Measurements from ENCODE around the gene ELOVL3. TPM values are rescaled to one million over a fixed set of nuclear protein-coding genes. Genes with fewer than 3 reads are reported as not detected.

The ELOVL3 gene
- total and polyA plus RNA-seq, 9 of the 15 experiments (the other 6 are each of a cell fraction or from before 2014, with no cell fraction given): 0.32 to 3.3 (median 0.87) TPM

GRCh38 chr10:102268375-102268888 is 42.3 kb downstream of the ELOVL3 start:
- Histone ChIP-seq H3K79me2 (ENCODE audit: control insufficient read depth, insufficient read depth, low read length) (peaks cover 26% of the 10 kb centered on the region), H3K9me3 (replicated peaks; ENCODE audit: control insufficient read depth, insufficient read depth, low read depth, low read length) (no peaks in the 10 kb centered on the region), H3K27me3 (ENCODE audit: control insufficient read depth in 2 of 2, insufficient read depth in 2 of 2, low read length in 2 of 2) (no peaks in the 10 kb centered on the region), H2AFZ (ENCODE audit: low read depth, low read length) (no peak overlapping the region), H3K4me1 (replicated peaks in 1 of 2; ENCODE audit: control insufficient read depth in 2 of 2, insufficient read depth in 2 of 2, low read length in 2 of 2) (no peaks in the 10 kb centered on the region), H3K4me2 (ENCODE audit: insufficient read depth, low read length) (no peak overlapping the region), H3K4me3 (no peak overlapping the region), H3K9ac (ENCODE audit: insufficient read depth in 1 of 2, low read depth in 2 of 2, low read length in 2 of 2) (no peak overlapping the region), H4K20me1 (replicated peaks; ENCODE audit: control insufficient read depth, insufficient read depth, low read length) (no peaks in the 10 kb centered on the region), H3K9me1 (ENCODE audit: control insufficient read depth, insufficient read depth, low read length) (no peaks in the 10 kb centered on the region), H3K36me3 (ENCODE audit: control insufficient read depth, insufficient read depth, low read length) (peaks cover 25% of the 10 kb centered on the region), H3K27ac (ENCODE audit: extremely low read depth, low read depth, low read length) (no peak overlapping the region)
- DNase-seq (ENCODE audit: extremely low read depth in 1 of 4, low spot score in 3 of 4) (no peak), FAIRE-seq (no peak), ATAC-seq (no peak)
- BruUV-seq (replicated peaks): no TSS peak
- POLR2A ChIA-PET: interaction anchor here (0.7 to 1.4 kb wide), 4 partner anchors 13 to 27 kb away, joined by 3 to 5 read pairs (median 4); partner anchors contain the start of genes GBF1 and PITX3
- CTCF ChIA-PET (ENCODE audit: low intra/inter-chr PET ratio): no interaction called here
- in situ Hi-C loops (cut with MboI) (no loop called here), intact Hi-C loops (cut with micrococcal nuclease) (no loop called here)
- TF ChIP-seq ZNF23 (CRISPR knock-in tag; IDR thresholded peaks at IDR 0.05): no peak

- no peak for TF ChIP-seq ZBTB7A (IDR thresholded peaks at IDR 0.05; ENCODE audit: borderline replicate concordance, control insufficient read depth, low read depth, low read length)
- TF ChIP-seq SUPT5H (IDR thresholded peaks at IDR 0.05): no peak
- TF ChIP-seq C11orf30 (IDR thresholded peaks at IDR 0.05; ENCODE audit: low read depth): no peak
- TF ChIP-seq SAFB (IDR thresholded peaks at IDR 0.05; ENCODE audit: borderline replicate concordance, low read depth, low read length): no peak
- TF ChIP-seq BCL6 (CRISPR knock-in tag; IDR thresholded peaks at IDR 0.05): no peak
- TF ChIP-seq FOXJ3 (CRISPR knock-in tag; IDR thresholded peaks at IDR 0.05): no peak
- TF ChIP-seq U2AF1 (optimal IDR thresholded peaks at IDR 0.05; ENCODE audit: low read depth, low read length): no peak
- no peak for TF ChIP-seq YY1 (IDR thresholded peaks at IDR 0.05; ENCODE audit: borderline replicate concordance in 1 of 3, control insufficient read depth in 1 of 3, extremely low read depth in 1 of 3, insufficient read depth in 3 of 3, insufficient read length in 1 of 3, insufficient replicate concordance in 2 of 3, low read depth in 1 of 3, low read length in 2 of 3)
- TF ChIP-seq ZNF518B (CRISPR knock-in tag; IDR thresholded peaks at IDR 0.05): no peak
- TF ChIP-seq ZNF586 (CRISPR knock-in tag; conservative IDR thresholded peaks at IDR 0.05): no peak
- no peak for TF ChIP-seq ZNF583 (CRISPR knock-in tag; IDR thresholded peaks at IDR 0.05)
- no peak for TF ChIP-seq KAT8 (IDR thresholded peaks at IDR 0.05; ENCODE audit: low read depth)
Measured at GRCh38 chr10:102269017-102269416, 42.9 kb downstream of the ELOVL3 start.

More at GRCh38 chr10:102269017-102269416, 42.9 kb downstream of the ELOVL3 start:
- ATAC-seq: no peak
- no TSS peak for BruUV-seq (replicated peaks)
- no peak overlapping the region for H3K27ac ChIP-seq (ENCODE audit: extremely low read depth, low read depth, low read length)
- no peak overlapping the region for H2AFZ ChIP-seq (ENCODE audit: low read depth, low read length)
- H3K9me1 ChIP-seq (ENCODE audit: control insufficient read depth, insufficient read depth, low read length): no peaks in the 10 kb centered on the region
- ChIA-PET POLR2A (interaction anchor here (1.0 kb wide), 1 partner anchor 14 kb away, joined by 3 read pairs; no protein-coding TSS in a partner anchor), CTCF (ENCODE audit: low intra/inter-chr PET ratio) (no interaction called here)
- H3K79me2 ChIP-seq (ENCODE audit: control insufficient read depth, insufficient read depth, low read length): peaks cover 29% of the 10 kb centered on the region
- no peak overlapping the region for H3K9ac ChIP-seq (ENCODE audit: insufficient read depth in 1 of 2, low read depth in 2 of 2, low read length in 2 of 2)
- in situ Hi-C loops (cut with MboI): no loop called here
- H3K27me3 ChIP-seq (ENCODE audit: control insufficient read depth in 2 of 2, insufficient read depth in 2 of 2, low read length in 2 of 2): no peaks in the 10 kb centered on the region
- no peak for FAIRE-seq
- no peaks in the 10 kb centered on the region for H4K20me1 ChIP-seq (replicated peaks; ENCODE audit: control insufficient read depth, insufficient read depth, low read length)
- 40% methylated on average over 3 of the region's 3 CpGs for WGBS (ENCODE audit: insufficient coverage, low coverage, missing lambda C conversion rate)
- intact Hi-C loops (cut with micrococcal nuclease): no loop called here
- no peak overlapping the region for H3K4me3 ChIP-seq
- H3K4me2 ChIP-seq (ENCODE audit: insufficient read depth, low read length): no peak overlapping the region
- no peaks in the 10 kb centered on the region for H3K9me3 ChIP-seq (replicated peaks; ENCODE audit: control insufficient read depth, insufficient read depth, low read depth, low read length)
- H3K36me3 ChIP-seq (ENCODE audit: control insufficient read depth, insufficient read depth, low read length): peaks cover 23% of the 10 kb centered on the region
- no peak for DNase-seq (ENCODE audit: extremely low read depth in 1 of 4, low spot score in 3 of 4)
- H3K4me1 ChIP-seq (replicated peaks in 1 of 2; ENCODE audit: control insufficient read depth in 2 of 2, insufficient read depth in 2 of 2, low read length in 2 of 2): no peaks in the 10 kb centered on the region

Data from K562 (cell line).